Brain microvascular endothelial cell (primary cell): ENCODE results near the gene SNRNP70.
A peak's percentile ranks its signal among the peaks of the same experiment; 100 is the strongest.
"Not testable (repeated sequence)": the region's sequence is repeated elsewhere in the genome, so short reads cannot be mapped to it uniquely, and the experiment has no call there.

Source experiments
- DNase-seq: peaks from one replicate; pipeline ENCODE4 v3.0.0-alpha.2; 2020
- H3K27ac ChIP-seq: fragments of 250-450 bp; sonication (Bioruptor Pico); 2 replicates; pipeline ENCODE4 v1.5.1; 2020; ENCODE audit warnings: mild to moderate bottlenecking, moderate library complexity
- H3K27me3 ChIP-seq: fragments of 250-450 bp; sonication (Bioruptor Pico); replicated peaks from 2 replicates; pipeline ENCODE4 v1.5.1; 2020; ENCODE audit warnings: mild to moderate bottlenecking
- H3K36me3 ChIP-seq: fragments of 250-450 bp; sonication (Bioruptor Pico); replicated peaks from 2 replicates; pipeline ENCODE4 v1.5.1; 2020; ENCODE audit warnings: mild to moderate bottlenecking
- H3K4me3 ChIP-seq: 2 replicates; pipeline ENCODE4 v1.5.1; 2011; ENCODE audit warnings: low read depth, mild to moderate bottlenecking, control low read depth, low read length, moderate library complexity
- CTCF ChIP-seq: IDR thresholded peaks from 2 replicates; pipeline ENCODE4 v1.5.1; 2011; ENCODE audit warnings: low read depth, mild to moderate bottlenecking, moderate library complexity, low read length, control low read depth, inconsistent platforms; ENCODE audit errors: missing control alignments
- in situ Hi-C: cut with HindIII; loops from 2 replicates; pipeline ENCODE4 v1.10.0; 2017; ENCODE audit warnings: low sequenced_read_pairs, low pct_ligation_motif_present

The SNRNP70 gene

GRCh38 chr19:49126575-49126974, 41.3 kb downstream of the SNRNP70 start:
- in situ Hi-C loops, result no loop called here
- TF ChIP-seq CTCF, result no peak
- no peaks in the 10 kb centered on the region for H3K36me3 ChIP-seq

GRCh38 chr19:49127225-49127624, 42.0 kb downstream of the SNRNP70 start:
- H3K4me3 ChIP-seq, H3K27ac ChIP-seq, H3K27me3 ChIP-seq, H3K36me3 ChIP-seq, in situ Hi-C loops, DNase-seq: not testable (repeated sequence)

More at GRCh38 chr19:49126575-49126974, 41.3 kb downstream of the SNRNP70 start:
- Histone ChIP-seq H3K27ac (no peak overlapping the region), H3K27me3 (no peaks in the 10 kb centered on the region), H3K4me3 (no peak overlapping the region)
- no peak for DNase-seq

GRCh38 chr19:49127674-49128544, 42.7 kb downstream of the SNRNP70 start:
- Histone ChIP-seq H3K4me3 (peak overlapping the region; percentile 48), H3K36me3 (no peaks in the 10 kb centered on the region)
- in situ Hi-C loops, result no loop called here

GRCh38 chr19:49128545-49129237, 43.4 kb downstream of the SNRNP70 start:
- in situ Hi-C loops, result no loop called here
- TF ChIP-seq CTCF, result no peak
- no peaks in the 10 kb centered on the region for H3K36me3 ChIP-seq
- H3K27me3 ChIP-seq, result no peaks in the 10 kb centered on the region
- no peak overlapping the region for H3K27ac ChIP-seq
- no peak for DNase-seq
- H3K4me3 ChIP-seq, result peak overlapping the region; percentile 24

More at GRCh38 chr19:49127674-49128544, 42.7 kb downstream of the SNRNP70 start:
- Histone ChIP-seq H3K27me3 (no peaks in the 10 kb centered on the region), H3K27ac (no peak overlapping the region)
- no peak for TF ChIP-seq CTCF
- DNase-seq, result peak; percentile 94

GRCh38 chr19:49129238-49129583, 44.0 kb downstream of the SNRNP70 start:
- H3K27ac ChIP-seq, result no peak overlapping the region
- no peak overlapping the region for H3K4me3 ChIP-seq
- no peaks in the 10 kb centered on the region for H3K36me3 ChIP-seq
- H3K27me3 ChIP-seq, result no peaks in the 10 kb centered on the region
- no peak for DNase-seq
- TF ChIP-seq CTCF, result no peak
- in situ Hi-C loops, result no loop called here

GRCh38 chr19:49130325-49130724, 45.1 kb downstream of the SNRNP70 start:
- no peak overlapping the region for H3K27ac ChIP-seq
- H3K36me3 ChIP-seq, result no peaks in the 10 kb centered on the region
- in situ Hi-C loops, result no loop called here
- no peak for DNase-seq
- no peak for TF ChIP-seq CTCF
- no peaks in the 10 kb centered on the region for H3K27me3 ChIP-seq
- no peak overlapping the region for H3K4me3 ChIP-seq
